Endothelial cell of umbilical vein (primary cell): ENCODE data around the gene KBTBD8.

Source experiments
- CTCF ChIP-seq, 2 donors: IDR thresholded peaks; 1 replicate in 1 of 2; 2 replicates in 1 of 2; pipeline ENCODE4 v1.5.1; 2011; ENCODE audit warnings: low read length in 2 of 2, mild to moderate bottlenecking in 2 of 2, moderate library complexity in 2 of 2, control low read depth in 1 of 2, inconsistent platforms in 1 of 2, low read depth in 1 of 2; ENCODE audit not compliant: insufficient read depth in 1 of 2; ENCODE audit errors: extremely low read depth in 1 of 2
- EZH2 ChIP-seq: IDR thresholded peaks from 2 replicates; pipeline ENCODE4 v1.6.1; 2012; ENCODE audit warnings: borderline replicate concordance, low read depth, mild to moderate bottlenecking, moderate library complexity, low read length, inconsistent platforms; ENCODE audit not compliant: severe bottlenecking
- MAX ChIP-seq: IDR thresholded peaks from 2 replicates; pipeline ENCODE4 v1.6.1; 2011; ENCODE audit not compliant: insufficient read depth, insufficient read length
- POLR2A ChIP-seq: IDR thresholded peaks from 2 replicates; pipeline ENCODE4 v1.6.1; 2012; ENCODE audit warnings: low read depth, mild to moderate bottlenecking, control low read depth, low read length
- POLR2AphosphoS5 ChIP-seq: IDR thresholded peaks from 2 replicates; pipeline ENCODE4 v1.6.1; 2012; ENCODE audit warnings: low read depth, mild to moderate bottlenecking, control low read depth, low read length, moderate library complexity; ENCODE audit not compliant: insufficient read depth

GRCh38 chr3:66962664-66963063, 35.4 kb upstream of the KBTBD8 start:
- TF ChIP-seq MAX (no peak), EZH2 (no peak), POLR2AphosphoS5 (no peak), CTCF (IDR thresholded peaks at IDR 0.05; ENCODE audit: extremely low read depth in 1 of 2, insufficient read depth in 1 of 2, low read depth in 1 of 2, low read length in 2 of 2) (no peak), POLR2A (no peak)
